Activated CD4-positive, alpha-beta memory T cell treated with anti-CD3 and anti-CD28 coated beads, Interleukin-2, amount 10 ng/mL, durations not matched to agents 7 days and 5 days (primary cell): ENCODE results near the gene EXD2. TPM values are rescaled to one million over a fixed set of nuclear protein-coding genes. Genes with fewer than 3 reads are reported as not detected.
"Not testable (repeated sequence)": the region's sequence is repeated elsewhere in the genome, so short reads cannot be mapped to it uniquely, and the experiment has no call there.

ENCODE experiments used
- CTCF ChIA-PET: fragments of 350-600 bp; sonication (Branson Sonifier 250); formaldehyde crosslinking; loops from one replicate; lab custom pipeline; 2021; ENCODE audit warnings: antibody characterized with exemption, inconsistent platforms; lab: Charles Lee
- POLR2A ChIA-PET: fragments of 350-600 bp; sonication (Branson Sonifier 250); formaldehyde crosslinking; loops from one replicate; lab custom pipeline; 2021; ENCODE audit warnings: antibody characterized with exemption; lab: Charles Lee
- DNase-seq: peaks from one replicate; pipeline ENCODE4 v3.0.0-alpha.2; 2020
- H3K27ac Mint-ChIP-seq: one replicate; pipeline ENCODE4 v1.8.0; 2021; ENCODE audit warnings: mild to moderate bottlenecking, mixed read lengths
- H3K27me3 Mint-ChIP-seq: one replicate; pipeline ENCODE4 v1.8.0; 2021; ENCODE audit warnings: mixed read lengths
- H3K36me3 Mint-ChIP-seq: one replicate; pipeline ENCODE4 v1.8.0; 2021; ENCODE audit warnings: low read depth, mixed read lengths
- H3K4me1 Mint-ChIP-seq: one replicate; pipeline ENCODE4 v1.8.0; 2021; ENCODE audit warnings: mixed read lengths
- H3K4me3 Mint-ChIP-seq: one replicate; pipeline ENCODE4 v1.8.0; 2021; ENCODE audit warnings: mild to moderate bottlenecking, mixed read lengths
- H3K9me3 Mint-ChIP-seq: one replicate; pipeline ENCODE4 v1.8.0; 2021; ENCODE audit warnings: mixed read lengths
- total RNA-seq, 2 experiments: library from RNA; stranded (reverse); gene quantifications; one replicate each; pipeline ENCODE4 v1.2.3, GENCODE V29; 2021

Gene EXD2
- total RNA-seq, 2 experiments from 2014 or later, result 5.3 to 5.7 TPM

GRCh38 chr14:69290881-69291280 is 99.6 kb downstream of the EXD2 start:
- POLR2A ChIA-PET, H3K4me1 Mint-ChIP-seq, H3K27ac Mint-ChIP-seq, DNase-seq, H3K9me3 Mint-ChIP-seq, CTCF ChIA-PET, H3K36me3 Mint-ChIP-seq, H3K27me3 Mint-ChIP-seq, H3K4me3 Mint-ChIP-seq: not testable (repeated sequence)

DNA sequence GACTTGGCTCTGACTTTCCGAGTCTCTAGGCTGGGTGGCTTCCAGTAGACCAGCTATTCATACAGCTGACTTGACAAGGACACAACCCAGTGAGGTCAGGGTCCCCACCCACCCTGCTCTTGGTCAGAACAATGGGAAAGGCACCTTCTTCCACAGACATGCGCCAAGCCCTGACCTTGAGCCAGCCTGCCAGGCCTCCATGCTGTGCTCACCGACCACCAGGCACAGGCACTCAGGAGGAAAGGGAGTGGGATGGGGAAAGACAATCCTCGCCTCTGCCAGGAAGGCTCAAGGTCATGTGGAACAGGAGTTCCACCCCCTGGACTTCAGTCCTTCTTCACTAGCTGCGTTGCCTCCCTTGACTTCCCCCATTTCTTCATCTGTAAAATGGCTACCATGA is 100.1 kb downstream of the EXD2 start:
- POLR2A ChIA-PET, result no interaction called here
- no peaks in the 10 kb centered on the region for H3K9me3 Mint-ChIP-seq
- H3K4me3 Mint-ChIP-seq, result no peak overlapping the region
- no peaks in the 10 kb centered on the region for H3K27me3 Mint-ChIP-seq
- CTCF ChIA-PET, result no interaction called here
- DNase-seq, result no peak
- no peak overlapping the region for H3K27ac Mint-ChIP-seq
- H3K36me3 Mint-ChIP-seq, result no peaks in the 10 kb centered on the region
- H3K4me1 Mint-ChIP-seq, result no peaks in the 10 kb centered on the region

DNA sequence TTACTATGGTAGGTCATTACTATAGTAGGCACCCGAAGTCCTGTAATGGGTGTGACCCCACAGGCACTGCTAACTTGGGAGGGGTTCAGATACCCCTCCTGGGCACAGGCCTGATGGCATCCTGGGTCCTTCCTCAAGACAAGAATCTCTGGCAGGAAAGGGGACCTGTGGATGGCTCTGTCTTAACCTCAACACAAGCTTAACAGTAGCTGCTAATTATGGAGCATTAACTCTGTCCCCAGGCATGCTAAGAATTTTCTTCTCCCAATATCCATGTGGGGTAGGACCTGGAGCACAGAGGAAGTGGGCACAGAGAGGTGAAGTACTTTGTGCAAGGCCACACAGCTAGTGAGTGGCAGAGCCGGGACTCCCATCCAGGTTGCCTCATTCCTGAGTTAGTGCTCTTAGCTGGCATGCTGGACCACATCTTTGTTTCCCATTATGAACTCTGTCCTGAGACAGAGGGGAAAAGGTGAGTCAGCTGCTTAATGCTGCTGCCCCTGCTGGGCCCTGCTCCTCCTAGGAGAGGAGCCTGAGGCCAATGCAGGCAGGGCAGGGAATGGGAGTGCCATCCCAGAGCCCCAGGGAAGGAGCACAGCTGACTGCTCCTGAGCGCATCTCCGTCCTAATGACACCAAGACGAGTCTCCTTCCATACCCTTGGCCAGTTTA is 100.7 kb downstream of the EXD2 start:
- DNase-seq, result no peak
- no peak overlapping the region for H3K27ac Mint-ChIP-seq
- no peaks in the 10 kb centered on the region for H3K9me3 Mint-ChIP-seq
- no peak overlapping the region for H3K4me3 Mint-ChIP-seq
- ChIA-PET POLR2A (no interaction called here), CTCF (no interaction called here)
- no peaks in the 10 kb centered on the region for H3K27me3 Mint-ChIP-seq
- H3K36me3 Mint-ChIP-seq, result no peaks in the 10 kb centered on the region
- H3K4me1 Mint-ChIP-seq, result no peaks in the 10 kb centered on the region

Other genes with a start within 250 kb of the EXD2 start
- gene ACTN1, start 212.2 kb upstream of the EXD2 start, total RNA-seq, result 10 to 100 TPM; 34.7 to 37.1 TPM
- 10 to 100 TPM; 45.7 to 50.3 TPM for gene DCAF5, start 38.4 kb upstream of the EXD2 start, total RNA-seq
- gene GALNT16, start 68.7 kb downstream of the EXD2 start, total RNA-seq, result not detected
- 100 to 1,000 TPM; 281 to 295 TPM for gene ERH, start 206.8 kb downstream of the EXD2 start, total RNA-seq
- gene SLC39A9, start 207.2 kb downstream of the EXD2 start, total RNA-seq, result 10 to 100 TPM; 46.1 to 47.2 TPM